ENCODE measurements around the gene WARS2.

DNA sequence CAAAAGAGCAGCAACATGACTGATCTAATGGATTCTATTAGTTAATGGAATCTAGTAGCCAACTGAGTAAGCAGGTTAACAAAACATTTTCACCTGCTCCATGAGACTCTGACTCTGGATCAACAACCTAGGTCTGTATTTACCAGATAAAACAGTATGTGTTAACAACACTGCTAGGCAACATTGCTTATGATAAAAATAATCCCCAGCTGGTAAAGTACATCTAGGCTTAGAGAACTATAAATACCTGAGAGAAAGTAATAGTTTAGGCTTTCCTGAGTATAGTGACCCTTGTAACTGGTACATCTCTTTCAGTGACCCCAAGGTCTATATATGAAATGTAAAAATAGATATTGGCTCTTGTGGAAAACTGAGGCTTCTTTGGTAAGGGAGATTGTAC, 78.8 kb downstream of the WARS2 start:
- TF ChIP-seq EZH2 (IDR thresholded peaks at IDR 0.05; ENCODE audit: borderline replicate concordance, low read depth, low read length, poor library complexity, severe bottlenecking), result no peak
- no peak for TF ChIP-seq CTCF (conservative IDR thresholded peaks at IDR 0.05; ENCODE audit: low read depth, low read length)
